GM12801 (cell line): Measurements from ENCODE around the gene TPP1.

ENCODE experiments used
- CTCF ChIP-seq: IDR thresholded peaks from one replicate; pipeline ENCODE4 v1.5.1; 2011; ENCODE audit warnings: control low read depth; ENCODE audit not compliant: insufficient read length; ENCODE audit errors: extremely low read depth

The TPP1 gene

GRCh38 chr11:6630632-6631291 lies 11.5 kb upstream of the TPP1 start:
- no peak for TF ChIP-seq CTCF

GRCh38 chr11:6629892-6630631 lies 10.8 kb upstream of the TPP1 start:
- no peak for TF ChIP-seq CTCF

- no peak for TF ChIP-seq CTCF
Observed at GRCh38 chr11:6629573-6629891, 10.3 kb upstream of the TPP1 start.

- no peak for TF ChIP-seq CTCF
Observed at GRCh38 chr11:6628526-6628925, 9.3 kb upstream of the TPP1 start.

- TF ChIP-seq CTCF, result no peak
Observed at GRCh38 chr11:6627762-6628241, 8.6 kb upstream of the TPP1 start.

- TF ChIP-seq CTCF, result no peak
Observed at GRCh38 chr11:6626971-6627761, 7.9 kb upstream of the TPP1 start.

- no peak for TF ChIP-seq CTCF
Observed at GRCh38 chr11:6625832-6626420, 6.7 kb upstream of the TPP1 start.
